AG04449 (cell line): ENCODE results near the gene RIPK1.
"Not testable (repeated sequence)": the region's sequence is repeated elsewhere in the genome, so short reads cannot be mapped to it uniquely, and the experiment has no call there.

Experiments used
- CTCF ChIA-PET: fragments of 350-600 bp; formaldehyde crosslinking; extraction: SDS; loops from one replicate; lab custom pipeline; 2021; ENCODE audit warnings: antibody characterized with exemption; lab: Yijun Ruan, JAX
- POLR2A ChIA-PET: fragments of 400-600, 350-600 bp; formaldehyde crosslinking; extraction: SDS; loops from one replicate; lab custom pipeline; 2020; ENCODE audit warnings: antibody characterized with exemption, inconsistent platforms; lab: Yijun Ruan, JAX
- DNase-seq: peaks from one replicate; pipeline ENCODE4 v3.0.0-alpha.2; 2010; ENCODE audit warnings: low read depth, low spot score
- H3K4me3 ChIP-seq: 2 replicates; pipeline ENCODE4 v1.5.1; 2011; ENCODE audit warnings: low read depth, mild to moderate bottlenecking, control low read depth, low read length
- TF ChIP-seq, protein P1 (sequence below): IDR thresholded peaks from one replicate; pipeline ENCODE4 v1.5.1; 2011; ENCODE audit warnings: mild to moderate bottlenecking, moderate library complexity, low read length, control low read depth, inconsistent platforms; ENCODE audit not compliant: insufficient read depth; ENCODE audit errors: missing control alignments

The RIPK1 gene

DNA sequence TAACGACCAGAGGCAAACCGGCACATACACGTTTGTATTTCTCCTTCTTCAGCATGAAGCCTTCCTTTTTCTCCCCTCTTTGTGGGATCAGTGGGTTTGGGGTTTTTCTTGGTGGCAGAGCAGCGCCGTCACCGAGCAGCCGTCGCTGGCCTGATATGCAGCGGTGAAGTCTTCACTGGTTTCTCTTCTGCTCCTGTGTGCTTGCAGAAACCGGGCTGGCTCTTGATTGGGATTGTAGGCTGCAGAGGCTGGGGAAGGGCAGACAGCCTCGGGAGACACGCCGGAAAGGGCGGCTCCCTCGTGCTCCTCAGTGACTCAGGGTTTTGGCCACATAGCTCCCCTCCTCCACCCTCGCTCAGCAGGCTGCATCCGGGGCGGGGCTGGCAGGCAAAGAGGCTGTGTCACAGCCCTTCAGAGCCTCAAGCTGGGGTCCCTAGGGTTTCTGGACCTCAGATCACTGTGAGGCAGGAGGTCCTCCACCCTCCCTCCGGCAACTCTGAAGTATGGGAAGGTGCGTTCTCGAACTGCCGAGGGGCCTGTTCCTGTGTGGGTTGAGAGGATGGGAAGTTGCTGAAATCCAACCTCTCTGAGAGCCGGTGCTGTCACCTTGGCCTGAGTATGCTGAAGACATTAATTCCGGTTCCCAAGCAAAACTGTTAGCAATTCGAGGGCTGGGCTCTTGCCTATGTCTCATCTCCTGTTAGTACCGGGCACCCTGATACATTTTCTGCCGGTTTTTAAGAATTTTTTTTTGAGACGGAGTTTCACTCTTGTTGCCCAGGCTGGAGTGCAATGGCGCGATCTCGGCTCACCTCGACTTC, 44.4 kb upstream of the RIPK1 start:
- DNase-seq, result no peak
- no peak overlapping the region for H3K4me3 ChIP-seq
- ChIA-PET POLR2A (interaction anchor here (1.1 to 1.2 kb wide), 2 partner anchors 22 to 24 kb away, joined by 3 to 5 read pairs; partner anchors contain the start of gene NQO2), CTCF (interaction anchor here (1.0 to 5.5 kb wide), 2 partner anchors 23 to 29 kb away, joined by 3 to 41 read pairs; partner anchors contain the start of gene NQO2)
- TF ChIP-seq, protein P1, sequence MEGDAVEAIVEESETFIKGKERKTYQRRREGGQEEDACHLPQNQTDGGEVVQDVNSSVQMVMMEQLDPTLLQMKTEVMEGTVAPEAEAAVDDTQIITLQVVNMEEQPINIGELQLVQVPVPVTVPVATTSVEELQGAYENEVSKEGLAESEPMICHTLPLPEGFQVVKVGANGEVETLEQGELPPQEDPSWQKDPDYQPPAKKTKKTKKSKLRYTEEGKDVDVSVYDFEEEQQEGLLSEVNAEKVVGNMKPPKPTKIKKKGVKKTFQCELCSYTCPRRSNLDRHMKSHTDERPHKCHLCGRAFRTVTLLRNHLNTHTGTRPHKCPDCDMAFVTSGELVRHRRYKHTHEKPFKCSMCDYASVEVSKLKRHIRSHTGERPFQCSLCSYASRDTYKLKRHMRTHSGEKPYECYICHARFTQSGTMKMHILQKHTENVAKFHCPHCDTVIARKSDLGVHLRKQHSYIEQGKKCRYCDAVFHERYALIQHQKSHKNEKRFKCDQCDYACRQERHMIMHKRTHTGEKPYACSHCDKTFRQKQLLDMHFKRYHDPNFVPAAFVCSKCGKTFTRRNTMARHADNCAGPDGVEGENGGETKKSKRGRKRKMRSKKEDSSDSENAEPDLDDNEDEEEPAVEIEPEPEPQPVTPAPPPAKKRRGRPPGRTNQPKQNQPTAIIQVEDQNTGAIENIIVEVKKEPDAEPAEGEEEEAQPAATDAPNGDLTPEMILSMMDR, result no peak

DNA sequence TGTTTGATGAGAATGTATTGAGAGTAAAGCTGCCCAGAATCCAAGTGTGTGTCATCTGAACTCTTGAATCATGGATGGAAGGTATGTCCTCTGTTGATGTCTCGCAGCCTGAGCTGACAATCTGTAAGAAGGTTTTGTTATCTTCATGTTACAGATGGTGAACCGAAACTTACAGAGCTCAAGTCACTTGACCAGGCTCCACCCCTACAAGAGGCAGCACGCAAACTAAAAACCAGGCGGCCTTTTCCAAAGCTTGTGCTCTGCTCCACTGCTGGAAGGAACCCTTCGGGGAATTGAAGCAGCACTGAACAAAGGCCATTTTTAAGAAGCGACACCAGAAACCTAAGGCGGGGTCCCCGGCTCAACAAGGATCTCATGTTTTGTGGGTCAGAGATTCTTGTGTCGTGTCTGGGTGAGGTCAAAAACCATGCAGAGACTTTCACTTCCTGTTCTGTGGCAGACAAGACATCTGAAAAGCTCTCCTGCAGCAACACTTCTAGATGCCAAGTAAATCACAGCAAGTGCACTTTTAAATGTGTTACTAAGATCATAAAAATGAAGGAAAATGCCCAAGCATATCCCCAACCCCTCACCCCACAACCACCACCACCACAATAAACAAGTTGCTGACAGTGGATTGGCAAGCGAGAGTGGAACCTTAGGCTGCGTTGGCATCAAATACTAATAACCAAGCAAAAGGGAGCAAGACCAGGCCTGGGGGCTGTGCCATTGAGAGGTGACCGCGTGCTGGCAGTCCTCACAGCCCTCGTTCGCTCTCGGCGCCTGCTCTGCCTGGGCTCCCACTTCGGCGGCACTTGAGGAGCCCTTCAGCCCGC, 41.3 kb upstream of the RIPK1 start:
- ChIA-PET POLR2A (interaction anchor here (0.6 to 0.8 kb wide), 2 partner anchors 26 to 37 kb away, joined by 3 read pairs; no protein-coding TSS in a partner anchor), CTCF (interaction anchor here (0.8 to 2.5 kb wide), 5 partner anchors 25 to 41 kb away, joined by 3 to 14 read pairs (median 3); partner anchors contain the start of gene RIPK1)
- TF ChIP-seq, protein P1, result no peak
- DNase-seq, result no peak
- H3K4me3 ChIP-seq, result no peak overlapping the region

DNA sequence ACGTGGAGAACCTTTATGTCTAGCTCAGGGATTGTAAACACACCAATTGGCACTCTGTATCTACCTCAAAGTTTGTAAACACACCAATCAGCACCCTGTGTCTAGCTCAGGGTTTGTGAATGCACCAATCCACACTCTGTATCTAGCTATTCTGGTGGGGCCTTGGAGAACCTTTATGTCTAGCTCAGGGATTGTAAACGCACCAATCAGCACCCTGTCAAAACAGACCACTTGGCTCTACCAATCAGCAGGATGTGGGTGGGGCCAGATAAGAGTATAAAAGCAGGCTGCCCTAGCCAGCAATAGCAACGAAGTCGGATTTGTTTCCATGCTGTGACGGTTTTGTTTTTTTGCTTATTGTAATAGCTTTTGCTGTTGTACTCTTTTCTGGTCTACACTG, 40.1 kb upstream of the RIPK1 start:
- DNase-seq, POLR2A ChIA-PET, H3K4me3 ChIP-seq: not testable (repeated sequence)
- CTCF ChIA-PET, result interaction anchor here (1.3 kb wide), 1 partner anchor 27 kb away, joined by 3 read pairs; no protein-coding TSS in a partner anchor

DNA sequence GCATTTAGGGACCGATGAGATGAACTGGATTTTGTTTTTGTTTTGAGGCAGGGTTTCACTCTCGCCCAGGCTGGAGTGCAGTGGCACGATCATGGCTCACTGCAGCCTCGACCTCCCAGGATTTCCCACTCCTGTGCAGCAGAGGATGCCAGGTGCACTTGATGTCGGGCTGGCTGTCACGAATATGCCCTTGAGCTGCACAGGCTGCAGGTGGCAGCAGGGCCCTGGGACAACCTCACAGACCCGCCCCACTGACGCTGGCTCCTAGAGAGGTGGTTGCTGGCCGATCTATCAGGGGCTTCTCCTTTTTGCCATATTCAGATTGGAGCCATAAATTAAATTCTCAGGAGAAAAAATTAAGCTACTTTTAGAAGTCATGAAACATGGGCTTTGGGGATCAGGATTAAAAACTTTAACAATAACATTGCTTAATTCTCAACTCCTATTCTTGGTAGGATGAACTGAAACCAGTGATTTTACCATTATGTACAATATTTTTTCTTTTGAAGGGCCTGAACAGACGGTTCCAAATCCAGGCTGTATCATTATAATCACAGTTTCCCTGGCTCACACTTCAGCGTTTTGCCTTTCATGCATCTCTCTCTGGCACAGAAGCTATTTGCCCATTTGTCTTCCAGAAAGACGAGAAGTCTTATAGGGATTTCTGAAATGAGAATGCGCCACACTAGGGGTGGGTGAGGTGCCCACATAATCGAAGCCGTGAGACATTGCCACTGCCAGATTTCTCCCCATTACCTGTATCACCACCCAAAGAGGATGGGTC, 36.2 kb upstream of the RIPK1 start:
- ChIA-PET CTCF (no interaction called here), POLR2A (no interaction called here)
- no peak for DNase-seq

DNA sequence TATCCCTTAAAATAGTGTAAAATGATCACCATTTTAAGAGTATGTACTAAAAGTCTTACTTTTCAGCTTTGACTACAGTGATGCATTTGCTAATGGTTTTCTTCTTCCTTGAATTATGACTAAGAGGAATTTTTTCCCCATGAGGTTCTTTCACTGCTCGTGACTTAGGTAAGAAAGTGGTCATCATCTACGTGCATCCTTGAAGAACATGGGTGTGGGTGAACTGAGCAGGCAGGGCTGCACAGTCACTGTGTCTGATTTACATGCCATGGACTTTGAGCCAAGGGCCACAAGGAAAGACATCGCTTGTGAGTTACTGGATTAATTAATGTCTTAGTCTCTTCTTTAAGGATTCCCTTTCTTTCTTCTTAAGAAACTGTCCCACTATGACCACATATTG, 35.3 kb upstream of the RIPK1 start:
- TF ChIP-seq, protein P1, result no peak
- H3K4me3 ChIP-seq, result no peak overlapping the region
- ChIA-PET CTCF (interaction anchor here (1.3 kb wide), 1 partner anchor 21 kb away, joined by 3 read pairs; no protein-coding TSS in a partner anchor), POLR2A (no interaction called here)
- no peak for DNase-seq

More for the DNA sequence above, 36.2 kb upstream of the RIPK1 start:
- TF ChIP-seq, protein P1, result no peak
- no peak overlapping the region for H3K4me3 ChIP-seq

DNA sequence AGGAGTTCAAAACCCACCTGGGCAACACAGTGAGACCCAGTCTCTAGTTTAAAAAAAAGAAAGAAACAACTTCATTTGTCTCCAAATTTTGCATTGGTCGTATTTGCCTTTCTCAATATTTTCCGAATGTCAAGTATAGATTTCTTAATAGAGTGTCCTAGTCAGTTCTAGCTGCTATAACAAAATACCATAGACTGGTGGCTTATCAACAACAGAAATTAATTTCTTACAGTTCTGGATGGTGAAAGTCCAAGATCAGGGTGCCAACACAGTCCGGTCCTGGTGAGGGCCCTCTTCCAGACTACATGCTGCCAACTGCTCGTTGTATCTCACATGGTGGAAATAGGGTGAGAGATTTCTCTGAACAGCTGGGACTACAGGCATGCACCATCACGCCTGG, 34.6 kb upstream of the RIPK1 start:
- ChIA-PET POLR2A (no interaction called here), CTCF (interaction anchor here (0.9 to 1.3 kb wide), 2 partner anchors 20 to 81 kb away, joined by 3 read pairs; no protein-coding TSS in a partner anchor)
- TF ChIP-seq, protein P1, result no peak
- H3K4me3 ChIP-seq, result no peak overlapping the region
- DNase-seq, result no peak
